Measurements from ENCODE around the gene CDC42.
"Not testable (repeated sequence)": the region's sequence is repeated elsewhere in the genome, so short reads cannot be mapped to it uniquely, and the experiment has no call there.

The CDC42 gene

DNA sequence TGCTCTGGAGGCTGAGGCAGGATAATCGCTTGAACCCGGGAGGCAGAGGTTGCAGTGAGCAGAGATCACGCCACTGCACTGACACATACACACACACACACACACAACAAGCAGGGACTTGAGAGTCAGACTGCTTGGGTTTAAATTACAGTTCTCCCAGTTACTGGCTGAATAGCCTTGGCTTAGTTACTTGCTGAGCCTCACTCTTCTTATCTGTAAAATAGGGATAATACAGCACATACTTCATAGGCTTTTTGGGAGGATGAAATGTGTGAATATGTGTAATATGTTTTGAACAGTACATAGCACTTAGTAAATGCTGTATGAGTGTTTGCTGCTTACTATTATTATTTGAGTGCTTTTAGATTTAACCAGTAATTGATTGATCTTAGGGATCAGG is 23.8 kb downstream of the CDC42 start:
- DNase-seq (ENCODE audit: low spot score), result no peak

DNA sequence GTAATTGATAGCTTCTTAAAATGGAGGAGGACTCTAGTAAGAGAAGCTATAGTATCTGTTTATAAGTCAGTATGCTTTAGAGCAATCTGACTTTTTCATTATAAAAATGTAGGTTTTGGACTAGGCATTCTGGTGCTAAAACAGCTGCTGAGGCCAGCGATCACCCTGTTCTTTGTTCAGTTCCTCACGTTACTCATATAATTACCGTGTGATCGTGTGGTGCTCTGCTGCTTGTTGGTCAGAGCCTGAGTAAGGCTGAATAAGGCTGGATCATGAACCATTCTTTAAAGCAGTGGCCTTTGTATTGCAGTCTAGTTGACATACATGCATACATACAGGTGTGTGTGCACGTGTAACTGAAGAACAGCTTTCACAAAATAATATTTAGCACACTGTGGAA is 25.2 kb downstream of the CDC42 start:
- DNase-seq (ENCODE audit: low spot score), result no peak

DNA sequence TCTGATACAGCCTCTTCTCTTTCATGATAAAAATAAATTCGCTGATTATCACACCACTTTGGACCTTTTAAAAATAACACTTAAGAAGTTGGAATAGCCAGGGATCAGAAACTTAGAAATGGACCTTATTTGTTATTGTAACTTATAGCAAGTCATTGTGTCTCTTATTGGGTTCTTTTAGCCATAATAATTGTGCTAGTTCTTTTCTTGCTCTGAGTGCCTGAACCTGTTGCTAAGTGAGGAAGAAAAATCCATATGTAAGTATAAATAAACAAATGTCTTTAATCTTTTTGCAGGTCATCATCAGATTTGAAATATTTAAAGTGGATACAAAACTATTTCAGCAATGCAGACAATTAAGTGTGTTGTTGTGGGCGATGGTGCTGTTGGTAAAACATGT is 25.6 kb downstream of the CDC42 start:
- DNase-seq (ENCODE audit: low spot score), result no peak

DNA sequence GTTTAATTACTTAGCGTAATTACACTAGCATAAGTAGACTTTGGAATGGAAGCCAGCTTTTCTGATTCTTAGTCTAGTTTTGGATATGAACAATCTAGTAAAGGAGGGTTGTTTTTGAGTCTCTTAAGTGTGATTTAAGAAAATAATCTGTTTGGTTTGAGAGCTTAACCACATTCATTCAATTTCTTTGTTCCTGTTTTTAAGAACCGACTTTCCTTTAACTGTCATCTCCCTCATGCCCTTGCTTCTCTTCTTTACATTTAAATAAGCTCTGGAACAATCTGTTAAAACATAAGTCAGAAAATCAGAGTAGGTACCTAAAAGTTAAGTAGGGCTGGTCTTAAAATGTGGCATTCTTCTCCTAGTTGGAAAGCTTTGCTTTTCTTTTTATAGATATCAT is 27.7 kb downstream of the CDC42 start:
- no peak for DNase-seq (ENCODE audit: low spot score)

DNA sequence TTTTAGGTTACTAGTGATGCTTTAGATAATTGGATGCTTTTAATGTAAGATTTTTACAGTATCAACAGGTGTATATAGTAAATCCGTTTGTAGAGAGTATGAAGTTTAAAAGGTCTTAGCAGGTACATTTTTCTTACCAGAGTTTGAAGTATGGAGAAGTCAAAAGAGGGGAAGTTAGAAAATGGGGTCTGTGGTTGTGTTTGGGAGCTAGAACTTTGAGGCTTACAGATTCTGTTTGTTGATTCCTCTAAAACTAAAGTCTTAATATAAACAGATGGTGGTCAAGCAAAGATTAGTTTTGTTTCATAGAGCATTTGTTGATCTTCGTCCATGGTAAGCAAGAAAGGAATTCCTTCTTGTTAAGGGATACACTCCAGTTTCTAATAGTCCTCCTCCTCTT is 35.8 kb downstream of the CDC42 start:
- no peak for DNase-seq (ENCODE audit: low spot score)

DNA sequence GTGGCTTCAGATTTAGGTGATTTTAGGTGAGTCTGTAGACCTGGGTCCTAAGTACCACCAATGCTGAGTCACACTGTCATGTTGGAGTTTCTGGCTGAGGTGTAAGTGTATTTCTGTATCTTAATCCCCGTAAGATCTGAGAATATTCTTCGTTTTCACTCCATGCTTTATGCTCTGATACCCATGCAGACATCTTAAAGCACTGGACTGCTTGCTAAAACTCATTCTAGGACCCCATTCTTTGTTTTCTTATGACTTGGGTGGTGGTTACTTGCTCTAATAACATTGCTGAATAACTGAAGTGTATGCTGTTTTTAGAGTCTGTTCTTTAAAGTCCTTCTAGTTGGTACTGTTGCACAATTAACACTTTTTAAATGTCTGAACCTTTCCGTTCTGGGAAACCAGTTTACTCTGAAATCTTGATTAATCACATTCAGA is 36.6 kb downstream of the CDC42 start:
- DNase-seq (ENCODE audit: low spot score), result no peak

DNA sequence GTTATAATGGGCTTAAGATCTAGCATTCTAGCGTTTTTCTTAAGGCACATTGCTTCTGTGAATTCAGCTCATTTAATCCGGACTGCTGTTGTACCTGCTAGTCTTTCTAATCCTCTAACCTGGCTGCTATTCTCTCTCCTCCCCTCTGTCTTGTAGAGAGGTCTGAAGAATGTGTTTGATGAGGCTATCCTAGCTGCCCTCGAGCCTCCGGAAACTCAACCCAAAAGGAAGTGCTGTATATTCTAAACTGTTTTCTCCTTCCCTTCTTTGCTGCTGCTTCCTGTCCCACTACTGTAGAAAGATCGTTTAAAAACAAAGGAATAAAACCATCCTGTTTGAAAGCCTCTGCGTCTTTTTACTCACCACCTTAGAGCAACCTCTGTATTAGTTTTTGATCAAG is 37.3 kb downstream of the CDC42 start:
- DNase-seq (ENCODE audit: low spot score), result no peak

DNA sequence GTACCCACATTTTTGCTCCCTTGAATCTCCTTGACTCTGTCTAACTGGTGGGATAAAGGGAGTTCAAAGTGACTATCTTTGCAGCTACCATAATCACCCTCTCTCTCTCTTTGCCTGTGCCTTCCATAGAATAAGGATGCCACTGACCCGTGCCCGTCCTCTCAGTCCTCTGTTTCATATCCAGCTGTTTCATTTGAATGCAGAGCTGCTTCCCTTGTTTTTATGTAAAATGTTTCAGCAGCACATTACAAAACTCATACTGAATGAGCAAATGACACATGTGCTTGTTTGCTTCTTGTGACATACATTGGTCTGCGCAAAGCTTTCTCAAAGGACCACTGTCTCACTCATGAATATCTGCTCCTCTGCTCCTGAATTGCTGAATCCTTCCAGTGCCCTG is 38.4 kb downstream of the CDC42 start:
- DNase-seq (ENCODE audit: low spot score), result no peak

DNA sequence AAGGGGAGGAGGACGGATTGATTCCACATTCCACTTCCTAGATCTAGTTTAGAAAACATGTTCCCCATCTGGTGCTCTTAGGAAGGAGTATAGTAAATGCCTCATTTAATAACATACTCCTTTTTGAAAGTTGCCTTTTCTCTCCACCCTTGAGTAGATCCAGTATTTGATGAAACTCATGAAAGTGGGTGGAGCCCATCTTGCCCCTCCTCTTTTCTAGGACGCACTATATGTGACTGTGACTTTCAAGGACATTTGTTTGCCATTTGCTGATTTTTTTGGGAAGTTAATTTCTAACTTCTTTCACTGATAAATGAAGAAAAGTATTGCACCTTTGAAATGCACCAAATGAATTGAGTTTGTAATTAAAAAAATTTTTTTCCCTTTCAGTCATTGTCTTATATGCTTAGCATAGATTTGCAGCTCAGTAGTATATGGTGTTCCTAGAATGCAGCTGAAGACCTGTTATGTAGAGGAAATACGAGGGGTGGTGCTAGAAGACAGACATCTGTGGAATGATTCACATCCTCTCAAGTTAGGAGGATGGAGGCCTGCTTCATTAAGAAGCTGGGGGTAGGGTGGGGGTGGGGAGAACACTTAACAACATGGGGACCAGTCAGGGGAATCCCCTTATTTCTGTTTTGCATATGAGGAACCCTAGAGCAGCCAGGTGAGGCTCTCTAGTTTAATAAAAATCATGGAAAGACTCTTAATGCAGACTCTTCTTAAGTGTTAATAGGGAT is 39.7 kb downstream of the CDC42 start:
- DNase-seq (ENCODE audit: low spot score), result not testable (repeated sequence)

DNA sequence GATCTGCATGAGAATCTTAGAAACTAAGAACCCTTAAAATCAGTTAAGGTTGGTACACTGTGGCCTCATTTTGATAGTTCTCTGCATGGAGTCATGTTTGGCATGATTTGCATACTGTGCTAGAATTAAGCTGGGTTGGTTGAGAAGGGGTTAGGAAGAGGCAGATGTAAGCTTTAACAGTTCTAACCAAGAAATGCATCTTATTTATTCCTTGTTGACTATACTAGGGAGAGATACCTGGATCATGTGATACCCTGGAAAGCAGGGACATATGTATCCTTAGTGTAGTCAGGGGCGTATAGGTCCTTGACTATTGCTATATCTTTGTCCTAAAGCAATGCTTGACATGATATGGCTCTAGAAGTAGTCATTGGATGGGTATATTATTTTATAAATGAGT is 41.0 kb downstream of the CDC42 start:
- no peak for DNase-seq (ENCODE audit: low spot score)

DNA sequence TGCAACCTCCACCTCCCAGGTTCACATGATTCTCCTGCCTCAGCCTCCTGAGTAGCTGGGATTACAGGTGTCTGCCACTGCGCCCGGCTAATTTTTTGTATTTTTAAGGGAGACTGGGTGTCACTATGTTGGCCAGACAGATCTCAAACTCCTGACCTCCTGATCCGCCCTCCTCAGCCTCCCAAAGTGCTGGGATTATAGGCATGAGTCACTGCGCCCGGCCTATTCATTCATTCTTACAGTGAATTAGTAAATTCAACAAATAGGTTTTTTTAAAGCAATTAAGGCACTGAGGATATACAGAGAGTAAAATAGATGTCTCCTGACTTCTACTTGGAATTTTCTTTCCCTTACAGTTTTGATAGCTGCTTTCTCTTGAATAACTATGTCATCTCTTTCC is 43.5 kb downstream of the CDC42 start:
- DNase-seq (ENCODE audit: low spot score), result no peak

DNA sequence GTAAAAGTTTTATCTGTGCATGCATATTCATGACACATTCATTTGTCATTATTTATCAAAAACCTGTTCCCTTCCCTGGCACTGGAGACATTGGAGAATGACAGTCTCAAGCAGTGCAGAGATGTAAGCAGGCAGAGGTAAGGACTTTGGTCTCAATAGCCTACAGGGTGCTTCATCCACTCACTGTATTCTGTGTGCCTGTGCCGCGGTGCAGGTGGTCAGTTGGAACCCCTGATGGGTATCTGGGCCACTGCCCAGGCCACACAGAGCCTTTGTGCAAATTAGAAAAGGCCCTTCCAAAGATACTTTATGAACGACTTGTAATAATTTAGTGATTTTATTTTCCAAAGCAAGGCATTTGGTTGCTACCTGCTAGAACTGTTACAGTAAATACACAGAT is 44.0 kb downstream of the CDC42 start:
- peak; percentile 60 for DNase-seq (ENCODE audit: low spot score)

DNA sequence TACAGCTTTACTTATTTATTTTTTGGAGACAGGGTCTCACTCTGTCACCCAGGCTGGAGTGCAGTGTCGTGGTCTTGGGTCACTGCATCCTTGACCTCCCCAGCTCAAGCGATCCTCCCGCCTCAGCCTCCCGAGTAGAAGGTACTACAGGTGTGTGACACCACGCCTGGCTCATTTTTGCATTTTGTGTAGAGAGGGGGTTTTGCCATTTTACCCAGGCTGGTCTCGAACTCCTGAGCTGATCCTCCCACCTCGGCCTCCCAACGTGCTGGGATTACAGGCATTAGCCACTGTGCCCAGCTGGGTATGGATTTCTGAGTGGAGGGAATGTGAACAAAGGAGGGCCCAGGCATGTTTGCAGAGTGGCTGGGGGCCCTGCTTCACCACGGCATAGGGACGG is 46.2 kb downstream of the CDC42 start:
- DNase-seq (ENCODE audit: low spot score), result no peak

DNA sequence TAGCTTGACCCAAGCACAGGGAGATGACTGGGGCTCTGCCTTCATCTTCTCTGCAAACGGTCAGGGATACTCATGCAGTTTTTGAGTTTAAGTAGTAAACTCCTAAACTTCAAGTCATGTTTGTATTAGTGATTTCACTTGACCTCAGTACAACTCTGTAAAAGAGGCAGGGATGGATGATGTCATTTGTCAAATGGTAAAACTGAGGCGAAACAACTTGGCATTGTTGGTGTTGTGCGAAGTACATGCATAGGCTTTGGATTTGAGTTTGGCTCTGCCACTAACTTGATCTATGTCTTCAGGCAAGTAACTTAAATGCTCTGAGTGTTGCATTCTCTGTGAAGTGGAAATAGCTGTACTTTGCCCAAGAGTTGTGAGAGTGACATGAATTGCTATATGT is 47.7 kb downstream of the CDC42 start:
- DNase-seq (ENCODE audit: low spot score), result no peak

DNA sequence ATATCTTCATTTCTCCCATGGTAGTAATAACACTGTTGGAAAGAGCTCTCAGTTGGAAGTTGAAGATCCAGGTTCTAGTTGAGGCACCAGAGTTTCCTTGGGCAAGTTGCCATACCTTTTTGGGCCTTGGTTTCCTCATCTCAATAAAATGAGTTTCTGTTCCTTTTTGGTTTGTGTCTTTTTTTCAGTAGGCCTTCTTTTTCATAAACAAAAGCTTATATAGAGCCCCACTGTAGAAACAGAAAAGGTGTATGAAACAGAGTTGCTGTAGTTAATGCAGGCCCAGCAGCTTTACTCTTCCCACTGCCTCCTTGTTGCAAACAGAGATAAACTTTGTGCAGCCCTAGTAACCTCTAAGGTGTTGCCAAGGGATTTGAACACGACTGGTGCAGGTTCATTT is 48.7 kb downstream of the CDC42 start:
- DNase-seq (ENCODE audit: low spot score), result no peak

DNA sequence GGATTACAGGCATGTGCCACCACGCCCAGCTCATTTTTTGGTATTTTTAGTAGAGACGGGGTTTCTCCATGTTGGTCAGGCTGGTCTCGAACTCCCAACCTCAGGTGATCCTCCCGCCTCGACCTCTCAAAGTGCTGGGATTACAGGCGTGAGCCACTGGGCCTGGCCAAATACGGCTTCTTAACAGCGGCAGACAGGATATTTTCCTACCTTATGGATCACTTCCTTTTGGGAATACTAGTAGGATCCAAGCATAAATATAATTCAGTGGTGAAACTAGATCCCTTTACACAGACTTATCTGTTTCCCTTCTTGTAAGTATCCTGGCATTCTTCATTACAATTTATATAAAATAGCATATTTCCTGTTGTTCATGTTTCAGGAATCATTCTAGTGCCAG is 49.5 kb downstream of the CDC42 start:
- DNase-seq (ENCODE audit: low spot score), result no peak

DNA sequence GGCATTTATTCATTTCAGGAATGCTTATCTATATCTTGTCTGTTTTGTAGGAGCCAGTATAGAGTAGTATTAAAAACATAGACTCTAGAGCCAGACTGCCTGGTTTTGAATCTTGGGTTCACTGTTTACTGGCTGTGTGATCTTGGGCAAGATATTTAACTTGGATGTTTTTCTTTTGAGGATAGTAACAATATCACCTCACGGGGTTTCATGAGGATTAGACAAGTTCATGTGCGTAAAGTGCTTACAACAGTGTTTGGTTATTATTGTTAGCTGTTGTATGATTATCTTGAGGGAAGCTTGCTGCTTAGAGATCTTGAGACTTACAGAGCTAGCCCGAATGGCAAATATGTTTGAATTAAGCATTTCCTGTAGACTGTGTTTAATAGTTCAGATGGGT is 50.2 kb downstream of the CDC42 start:
- no peak for DNase-seq (ENCODE audit: low spot score)

DNA sequence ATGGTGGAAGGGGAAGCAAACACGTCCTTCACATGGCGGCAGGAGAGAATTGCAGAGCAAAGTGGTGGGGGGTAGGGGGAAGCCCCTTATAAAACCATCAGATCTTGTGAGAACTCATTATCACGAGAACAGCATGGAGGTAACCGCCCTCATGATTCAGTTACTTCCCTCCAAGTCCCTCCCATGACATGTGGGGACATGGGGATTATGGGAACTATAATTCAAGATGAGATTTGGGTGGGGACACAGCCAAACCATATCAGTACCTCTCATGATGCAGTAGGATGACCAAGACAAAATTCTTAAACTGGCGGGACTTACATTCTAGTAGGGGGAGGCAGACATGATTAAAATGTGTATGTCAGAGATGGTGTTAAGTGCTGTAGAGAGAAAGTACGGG is 51.6 kb downstream of the CDC42 start:
- DNase-seq (ENCODE audit: low spot score), result no peak

DNA sequence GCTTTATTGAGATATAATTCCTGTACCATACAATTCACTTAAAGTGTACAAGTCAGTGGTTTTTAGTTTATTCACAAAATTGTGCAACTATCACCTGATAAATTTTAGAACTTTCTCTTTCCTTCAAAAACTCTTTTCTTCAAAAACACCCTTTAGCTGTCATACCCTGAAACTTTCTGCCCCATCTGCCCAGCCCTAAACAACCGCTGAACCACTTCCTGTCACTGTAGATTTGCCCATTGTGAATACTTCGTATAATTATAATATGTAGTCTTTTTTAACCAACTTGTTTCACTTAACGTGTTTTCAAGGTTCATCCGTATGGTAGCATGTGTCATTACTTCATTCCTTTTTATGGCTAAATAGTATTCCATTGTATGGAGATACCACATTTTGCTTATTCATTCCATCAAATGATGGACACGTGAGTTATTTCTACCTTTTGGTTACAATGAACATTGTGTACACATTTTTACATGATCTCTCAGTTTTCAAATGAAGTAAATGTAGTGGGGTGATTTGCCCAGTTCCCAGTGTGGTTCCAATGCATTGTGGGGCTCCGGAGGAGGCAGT is 52.4 kb downstream of the CDC42 start:
- DNase-seq (ENCODE audit: low spot score), result no peak

DNA sequence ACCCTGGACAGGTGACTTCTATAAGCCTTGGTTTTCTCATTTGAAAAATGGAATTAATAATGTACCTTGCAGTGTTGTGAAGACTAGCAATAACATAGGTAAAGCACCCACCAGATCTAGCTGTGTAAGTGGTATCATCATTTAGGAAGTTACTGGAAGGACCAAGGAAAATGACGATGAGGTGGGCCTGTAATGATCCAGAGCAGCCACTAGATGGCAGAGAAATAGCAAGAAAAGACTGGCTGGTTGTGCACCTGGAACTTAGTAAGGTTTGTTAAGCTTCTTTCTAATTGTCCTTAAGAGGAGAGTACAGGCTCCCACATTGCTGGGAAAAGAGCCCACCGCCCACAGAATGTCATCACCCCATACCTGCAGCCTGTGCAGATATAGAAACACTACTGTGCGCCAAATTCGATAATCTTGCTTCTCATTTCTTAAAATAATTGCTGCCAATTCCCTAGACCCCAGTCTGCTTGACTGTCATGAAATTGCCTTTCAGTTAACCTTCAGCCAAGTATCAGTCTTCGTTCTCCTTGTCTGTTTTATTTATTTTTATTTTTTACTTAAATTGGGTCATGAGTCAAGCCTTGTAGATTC is 53.2 kb downstream of the CDC42 start:
- peak; percentile 73 for DNase-seq (ENCODE audit: low spot score)

DNA sequence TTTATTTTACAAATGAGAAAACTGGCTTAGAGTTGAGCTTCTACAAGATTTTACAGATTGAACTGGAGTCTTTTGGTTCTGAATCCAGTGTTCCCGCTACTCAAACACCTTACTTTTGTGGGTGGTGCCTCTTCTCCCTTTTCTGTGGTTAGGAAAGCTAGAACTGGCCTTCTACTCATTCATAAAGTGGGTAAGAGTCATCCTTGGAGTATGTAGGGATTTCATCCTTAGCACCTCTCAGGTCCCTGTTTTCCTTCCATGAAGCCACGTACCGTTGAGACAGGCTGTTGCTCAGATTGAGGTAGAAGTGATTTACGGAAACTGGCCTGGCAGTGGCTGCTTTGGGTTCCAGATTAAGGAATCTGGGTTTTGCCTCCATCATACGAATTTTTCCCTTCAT is 54.6 kb downstream of the CDC42 start:
- no peak for DNase-seq (ENCODE audit: low spot score)

DNA sequence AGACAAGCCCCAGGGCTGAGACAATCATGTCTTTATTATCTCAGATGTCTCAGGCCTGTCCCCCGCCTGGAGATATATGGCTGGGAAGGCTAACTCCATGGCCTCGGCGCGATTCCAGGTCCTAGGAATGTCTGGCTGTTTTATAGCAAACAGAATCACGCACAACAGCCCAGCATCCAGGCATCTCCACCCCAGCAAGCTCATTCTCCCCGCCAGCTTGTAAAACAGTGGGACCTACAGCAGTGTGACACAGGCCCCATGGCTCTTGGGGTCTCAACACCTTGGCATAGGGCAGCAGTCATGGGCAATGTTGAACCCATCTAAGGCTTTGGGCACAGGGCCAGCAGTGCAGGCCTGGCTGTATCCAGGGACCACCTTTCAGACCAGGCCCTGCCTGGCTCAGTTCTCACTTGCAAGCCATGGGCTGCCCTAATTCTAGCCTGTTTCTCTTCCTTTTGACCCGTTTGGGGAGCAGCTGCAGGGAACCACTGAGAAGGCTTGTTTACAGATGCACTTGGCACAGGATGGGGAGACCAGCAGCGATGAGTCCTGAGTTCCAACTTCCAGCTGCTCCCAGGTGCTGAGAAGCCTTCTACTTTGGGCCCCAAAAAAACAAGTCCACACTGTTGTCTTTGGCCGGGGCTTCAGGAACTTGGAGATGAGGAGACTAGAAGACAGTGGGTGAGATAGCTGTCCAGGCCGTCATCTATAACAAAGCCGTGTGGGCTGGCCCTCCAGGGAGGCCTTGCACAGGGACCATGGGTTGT is 56.0 kb downstream of the CDC42 start:
- DNase-seq (ENCODE audit: low spot score), result no peak

DNA sequence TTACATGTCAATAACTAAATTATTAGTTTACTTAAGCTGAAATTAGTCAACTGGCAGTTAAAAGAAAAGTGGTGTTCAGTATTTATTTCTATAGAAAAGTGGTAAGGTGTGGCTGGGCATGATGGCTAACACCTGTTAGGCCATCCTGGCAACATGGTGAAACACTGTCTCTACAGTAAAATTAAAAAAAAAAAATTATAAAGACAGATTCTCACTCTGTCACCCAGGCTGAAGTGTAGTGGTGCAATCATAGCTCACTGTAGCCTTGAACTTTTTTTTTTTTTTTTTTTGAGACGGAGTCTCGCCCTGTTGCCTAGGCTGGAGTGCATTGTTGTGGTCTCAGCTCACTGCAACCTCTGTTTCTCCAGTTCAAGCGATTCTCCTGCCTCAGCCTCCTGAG is 57.5 kb downstream of the CDC42 start:
- DNase-seq (ENCODE audit: low spot score), result no peak

Data from cerebellar cortex (tissue), 1 donor.